K562 (cell line): ENCODE results near the gene FERMT3. TPM values are rescaled to one million over a fixed set of nuclear protein-coding genes. Genes with fewer than 3 reads are reported as not detected.
A peak's percentile ranks its signal among the peaks of the same experiment; 100 is the strongest.

ENCODE experiments used
- ARID1B ChIP-seq: fragments of 450-650 bp; IDR thresholded peaks from 2 replicates; pipeline ENCODE4 v1.6.1; 2016; ENCODE audit warnings: antibody characterized with exemption, mild to moderate bottlenecking, inconsistent platforms
- DMBX1 ChIP-seq: fragments of 250-450 bp; sonication (Bioruptor Pico); IDR thresholded peaks from 2 replicates; pipeline ENCODE4 v1.8.0; 2022; ENCODE audit warnings: inconsistent platforms, mild to moderate bottlenecking, moderate library complexity, borderline replicate concordance
- DPF2 ChIP-seq: fragments of 450-650 bp; IDR thresholded peaks from 2 replicates; pipeline ENCODE4 v1.6.1; 2016
- HDAC6 ChIP-seq: IDR thresholded peaks from 2 replicates; pipeline ENCODE4 v1.6.1; 2012; ENCODE audit warnings: low read depth, mild to moderate bottlenecking, control low read depth, inconsistent platforms, low read length, moderate library complexity
- HNRNPH1 ChIP-seq: fragments of 200-400 bp; formaldehyde crosslinking; optimal IDR thresholded peaks from 2 replicates; pipeline ENCODE3; 2017; ENCODE audit warnings: low read depth, mild to moderate bottlenecking, low read length, moderate library complexity
- RBM17 ChIP-seq: fragments of 200-400 bp; formaldehyde crosslinking; IDR thresholded peaks from 2 replicates; pipeline ENCODE4 v1.6.1; 2017; ENCODE audit warnings: low read depth, mild to moderate bottlenecking, low read length, borderline replicate concordance
- TARDBP ChIP-seq: fragments of 450-650 bp; IDR thresholded peaks from 2 replicates; pipeline ENCODE4 v1.6.1; 2016
- TCFL5 ChIP-seq: fragments of 250-450 bp; sonication (Bioruptor Pico); conservative IDR thresholded peaks from 2 replicates; pipeline ENCODE4 v1.6.1; 2021; ENCODE audit warnings: mild to moderate bottlenecking, moderate library complexity, matching md5 sums
- TSHZ1 ChIP-seq: fragments of 250-450 bp; sonication (Bioruptor Pico); IDR thresholded peaks from 2 replicates; pipeline ENCODE4 v1.4.0; 2020; ENCODE audit warnings: mild to moderate bottlenecking, moderate library complexity
- ZBTB2 ChIP-seq: fragments of 450-650 bp; IDR thresholded peaks from 2 replicates; pipeline ENCODE4 v1.6.1; 2016; ENCODE audit warnings: antibody characterized with exemption
- ZNF224 ChIP-seq: sonication (generic); formaldehyde crosslinking; IDR thresholded peaks from 2 replicates; pipeline ENCODE4 v1.8.0; 2022; ENCODE audit warnings: mild to moderate bottlenecking, missing genetic modification reagents
- ZNF23 ChIP-seq: fragments of 250-450 bp; sonication (Bioruptor Pico); IDR thresholded peaks from 2 replicates; pipeline ENCODE4 v1.4.0; 2020; ENCODE audit warnings: mild to moderate bottlenecking
- ZNF253 ChIP-seq: fragments of 250-450 bp; sonication (Bioruptor Pico); conservative IDR thresholded peaks from 2 replicates; pipeline ENCODE4 v1.6.1; 2021; ENCODE audit warnings: mild to moderate bottlenecking
- ZNF384 ChIP-seq: IDR thresholded peaks from 2 replicates; pipeline ENCODE4 v1.6.1; 2012; ENCODE audit warnings: low read depth, low read length, improper control_type of control experiment
- ZNF512 ChIP-seq: IDR thresholded peaks from 2 replicates; pipeline ENCODE4 v1.6.1; 2016; ENCODE audit warnings: missing genetic modification characterization, missing compliant biosample characterization
- ZNF668 ChIP-seq: fragments of 250-450 bp; sonication (Bioruptor Pico); IDR thresholded peaks from 2 replicates; pipeline ENCODE4 v1.8.0; 2022; ENCODE audit warnings: mild to moderate bottlenecking, inconsistent platforms
- ZNF740 ChIP-seq, 3 experiments: fragments of 200-800 bp in 1 of 3; sonication (Bioruptor generic) in 1 of 3; sonication (generic) in 1 of 3; formaldehyde crosslinking in 1 of 3; IDR thresholded peaks; 2 replicates each; pipeline versions ENCODE4 v1.6.1 to v1.8.0; 2016 to 2022; ENCODE audit warnings: mild to moderate bottlenecking in 2 of 3, missing compliant biosample characterization in 2 of 3, missing genetic modification characterization in 2 of 3, missing genetic modification reagents in 1 of 3
- polyA plus RNA-seq, 8 experiments: library from polyadenylated mRNA; depleted of rRNA in 4 of 8; stranded (reverse) in 5 of 8; unstranded in 3 of 8; fragments of >200 nt; fragmentation: Nextera tagmentation in 2 of 8; fragmentation: Illumina TruSeq in 1 of 8; extraction: Ambion mirVana in 2 of 8; extraction: Trizol in 1 of 8; gene quantifications; 2 replicates each; pipeline versions ENCODE4 v1.2.1 to v1.2.3, GENCODE V29; 2011 to 2014; ENCODE audit warnings: inconsistent platforms in 1 of 8, missing spikeins in 1 of 8
- total RNA-seq, 7 experiments: library from RNA; depleted of rRNA in 6 of 7; stranded (reverse); fragments of >200 nt in 6 of 7; fragmentation: Illumina TruSeq in 2 of 7; extraction: Trizol in 2 of 7; gene quantifications; 2 replicates each; pipeline versions ENCODE4 v1.2.1 to v1.2.3, GENCODE V29; 2011 to 2021; ENCODE audit warnings: low replicate concordance in 1 of 7

The FERMT3 gene
- total and polyA plus RNA-seq, 9 of the 15 experiments (the other 6 are each of a cell fraction or from before 2014, with no cell fraction given), result 3.2 to 275 (median 79.7) TPM

GRCh38 chr11:64247729-64248531 is 41.4 kb downstream of the FERMT3 start (continued):
- no peak for TF ChIP-seq TSHZ1
- TF ChIP-seq ZBTB2, result no peak
- no peak for TF ChIP-seq ZNF224
- TF ChIP-seq ZNF668 (CRISPR knock-in tag), result no peak
- no peak for TF ChIP-seq ZNF512
- 0 out of 2 replicates have a peak, but pooled peaks have one; percentile 17 for TF ChIP-seq DMBX1 (CRISPR knock-in tag)
- TF ChIP-seq HNRNPH1, result no peak
- TF ChIP-seq ZNF740 (CRISPR knock-in tag; IDR thresholded peaks at IDR 0.05), result no peak
- TF ChIP-seq ZNF740 (tag; IDR thresholded peaks at IDR 0.05), result no peak; a peak in 1 of 4 replicates
- no peak for TF ChIP-seq HDAC6
- no peak for TF ChIP-seq TARDBP
- no peak for TF ChIP-seq ARID1B
- no peak for TF ChIP-seq RBM17
- TF ChIP-seq ZNF23, result no peak
- TF ChIP-seq TCFL5 (CRISPR knock-in tag), result no peak
- no peak for TF ChIP-seq ZNF253
- TF ChIP-seq ZNF384, result no peak
- TF ChIP-seq DPF2, result 0 out of 2 replicates have a peak, but pooled peaks have one; percentile 14
